ENCODE data around the gene GALNT18.

GALNT18 gene

DNA sequence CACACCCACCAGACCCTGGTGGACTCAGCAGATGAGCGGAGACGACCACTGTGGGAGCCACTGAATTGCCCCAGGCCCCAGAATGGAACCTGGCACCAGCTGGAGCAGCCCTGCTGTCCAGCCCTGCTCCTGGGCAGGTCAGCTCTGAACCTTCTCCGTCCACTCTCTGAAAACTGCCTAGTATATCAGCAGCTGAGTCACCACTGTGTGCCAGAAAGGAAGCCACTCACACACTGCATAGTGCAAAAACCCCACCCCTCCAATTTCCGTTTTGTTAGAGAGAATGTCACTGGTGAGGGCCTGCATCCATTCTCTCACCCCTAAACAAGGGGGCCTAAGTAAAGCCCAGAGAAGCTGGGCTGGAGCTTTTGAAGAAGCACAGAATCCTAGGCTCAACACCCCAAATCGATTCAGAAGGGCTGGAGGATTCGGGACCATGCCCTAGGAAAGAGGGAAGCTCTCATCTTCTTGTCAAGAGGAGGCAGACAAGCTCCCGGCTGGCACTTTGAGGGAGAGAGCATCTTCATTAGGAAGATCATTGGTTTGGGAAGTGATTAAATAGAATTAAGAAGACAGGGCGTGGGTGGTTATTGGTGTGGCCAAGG is 44.5 kb downstream of the GALNT18 start:
- H3K27ac ChIP-seq = no peak overlapping the region
- TF ChIP-seq, protein P1, sequence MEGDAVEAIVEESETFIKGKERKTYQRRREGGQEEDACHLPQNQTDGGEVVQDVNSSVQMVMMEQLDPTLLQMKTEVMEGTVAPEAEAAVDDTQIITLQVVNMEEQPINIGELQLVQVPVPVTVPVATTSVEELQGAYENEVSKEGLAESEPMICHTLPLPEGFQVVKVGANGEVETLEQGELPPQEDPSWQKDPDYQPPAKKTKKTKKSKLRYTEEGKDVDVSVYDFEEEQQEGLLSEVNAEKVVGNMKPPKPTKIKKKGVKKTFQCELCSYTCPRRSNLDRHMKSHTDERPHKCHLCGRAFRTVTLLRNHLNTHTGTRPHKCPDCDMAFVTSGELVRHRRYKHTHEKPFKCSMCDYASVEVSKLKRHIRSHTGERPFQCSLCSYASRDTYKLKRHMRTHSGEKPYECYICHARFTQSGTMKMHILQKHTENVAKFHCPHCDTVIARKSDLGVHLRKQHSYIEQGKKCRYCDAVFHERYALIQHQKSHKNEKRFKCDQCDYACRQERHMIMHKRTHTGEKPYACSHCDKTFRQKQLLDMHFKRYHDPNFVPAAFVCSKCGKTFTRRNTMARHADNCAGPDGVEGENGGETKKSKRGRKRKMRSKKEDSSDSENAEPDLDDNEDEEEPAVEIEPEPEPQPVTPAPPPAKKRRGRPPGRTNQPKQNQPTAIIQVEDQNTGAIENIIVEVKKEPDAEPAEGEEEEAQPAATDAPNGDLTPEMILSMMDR (conservative IDR thresholded peaks at IDR 0.05) = no peak
- no peak for TF ChIP-seq ZFX (IDR thresholded peaks at IDR 0.05)

DNA sequence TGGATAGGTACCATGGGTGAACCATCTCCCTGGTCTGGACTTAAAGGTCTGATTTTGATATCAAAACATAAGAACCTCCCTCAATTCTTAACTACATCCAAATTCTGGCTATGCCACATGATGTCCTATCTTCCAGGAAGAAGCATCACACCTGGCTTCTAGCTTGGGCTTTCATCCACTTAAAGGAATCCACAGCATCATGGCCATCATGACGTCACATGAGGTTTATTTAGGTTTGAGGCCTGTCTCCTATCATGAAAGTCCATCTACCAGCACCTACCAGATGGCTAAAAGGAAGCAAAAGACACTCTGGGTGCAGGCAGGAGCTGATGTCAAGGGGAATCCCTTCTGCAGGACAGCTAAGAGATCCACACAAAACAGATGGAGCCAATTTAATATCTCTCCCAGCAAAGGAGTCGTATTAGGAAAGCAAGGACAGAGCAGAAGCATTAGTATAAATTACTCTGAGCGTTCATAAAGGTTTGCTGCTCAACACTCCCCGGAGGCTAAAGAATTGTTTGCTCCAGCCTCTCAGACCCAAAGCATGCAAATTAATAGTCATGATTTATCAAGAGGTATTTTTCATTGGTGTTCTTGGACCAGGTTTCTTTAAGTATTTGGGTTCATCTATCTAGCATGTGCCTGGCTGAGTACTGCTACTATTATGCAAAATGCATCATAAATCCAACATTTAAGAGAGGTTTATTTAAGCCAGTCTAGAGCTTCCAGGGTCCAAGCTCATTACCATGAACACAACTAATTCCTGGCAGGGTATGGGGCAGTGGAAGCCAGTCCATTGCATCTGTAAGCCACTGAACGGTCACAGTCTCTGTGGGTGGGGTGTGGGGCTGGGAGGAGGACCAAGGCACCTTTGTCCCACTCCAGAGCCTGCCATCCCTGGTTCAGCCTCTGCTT is 47.2 kb downstream of the GALNT18 start:
- H3K27ac ChIP-seq = no peak overlapping the region
- no peak for TF ChIP-seq ZFX (IDR thresholded peaks at IDR 0.05)
- TF ChIP-seq, protein P1 (conservative IDR thresholded peaks at IDR 0.05) = no peak

DNA sequence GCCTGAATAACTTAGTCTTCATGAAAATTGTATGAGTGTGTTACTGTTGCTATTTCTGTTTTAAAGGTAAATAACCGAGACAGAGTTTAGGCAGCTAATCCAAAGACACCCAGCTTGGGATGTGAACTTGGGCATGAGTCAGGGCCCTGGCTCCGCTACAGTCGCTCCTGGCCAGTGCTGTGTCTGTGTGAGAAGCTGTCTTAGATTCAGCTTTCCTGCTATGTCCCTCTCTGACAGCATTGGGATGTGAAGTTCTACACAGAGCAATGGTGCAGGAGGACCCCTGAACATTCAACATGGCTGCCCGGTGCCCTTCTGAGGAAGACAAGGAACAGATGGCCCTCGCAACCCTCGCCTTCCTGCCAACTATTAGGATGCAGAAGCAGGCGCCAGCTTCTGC is 49.4 kb downstream of the GALNT18 start:
- no peak overlapping the region for H3K27ac ChIP-seq
- no peak for TF ChIP-seq ZFX (IDR thresholded peaks at IDR 0.05)
- TF ChIP-seq, protein P1 (conservative IDR thresholded peaks at IDR 0.05) = no peak

DNA sequence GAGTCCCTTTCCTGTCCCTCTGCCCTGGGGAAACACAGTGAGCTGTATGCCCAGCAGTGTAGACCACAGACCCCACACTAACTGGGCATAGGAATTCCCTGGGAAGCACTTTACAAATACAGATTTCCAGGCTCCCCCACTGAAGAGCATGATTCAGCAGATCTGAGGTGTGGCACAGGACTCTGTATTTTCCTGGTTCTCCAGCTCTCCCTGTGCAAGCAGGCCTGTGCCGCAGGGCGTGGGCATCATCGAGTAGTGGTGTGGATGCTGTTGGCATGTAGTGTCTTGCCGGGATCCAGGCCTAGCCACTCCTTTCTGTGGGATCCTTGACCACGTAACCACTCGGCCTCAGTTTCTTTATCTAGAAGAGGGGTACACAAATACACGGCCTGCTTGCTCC is 49.9 kb downstream of the GALNT18 start:
- H3K27ac ChIP-seq = no peak overlapping the region
- TF ChIP-seq, protein P1 (conservative IDR thresholded peaks at IDR 0.05) = no peak
- TF ChIP-seq ZFX (IDR thresholded peaks at IDR 0.05) = no peak

DNA sequence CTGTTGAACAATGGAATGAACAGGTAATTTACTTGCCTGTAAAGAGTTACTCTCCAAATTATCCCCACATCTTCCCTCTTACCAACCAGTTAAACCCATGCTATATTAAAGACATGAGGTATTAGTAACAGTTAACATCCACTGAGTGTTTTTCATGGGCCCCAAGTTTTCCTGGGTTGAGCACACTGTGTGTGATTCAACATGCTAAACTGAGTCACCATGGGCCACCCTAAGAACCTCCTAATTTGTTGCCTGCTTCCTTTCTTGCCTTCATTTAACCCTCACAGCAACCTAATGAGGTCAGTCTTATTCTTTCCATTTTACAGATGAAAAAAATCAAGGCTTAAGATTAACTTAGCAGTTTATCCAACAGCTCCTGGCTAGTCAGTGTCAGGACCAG is 51.0 kb downstream of the GALNT18 start:
- TF ChIP-seq, protein P1 (conservative IDR thresholded peaks at IDR 0.05) = no peak
- TF ChIP-seq ZFX (IDR thresholded peaks at IDR 0.05) = no peak
- H3K27ac ChIP-seq = no peak overlapping the region; the same call in 1 of the 2 replicates

DNA sequence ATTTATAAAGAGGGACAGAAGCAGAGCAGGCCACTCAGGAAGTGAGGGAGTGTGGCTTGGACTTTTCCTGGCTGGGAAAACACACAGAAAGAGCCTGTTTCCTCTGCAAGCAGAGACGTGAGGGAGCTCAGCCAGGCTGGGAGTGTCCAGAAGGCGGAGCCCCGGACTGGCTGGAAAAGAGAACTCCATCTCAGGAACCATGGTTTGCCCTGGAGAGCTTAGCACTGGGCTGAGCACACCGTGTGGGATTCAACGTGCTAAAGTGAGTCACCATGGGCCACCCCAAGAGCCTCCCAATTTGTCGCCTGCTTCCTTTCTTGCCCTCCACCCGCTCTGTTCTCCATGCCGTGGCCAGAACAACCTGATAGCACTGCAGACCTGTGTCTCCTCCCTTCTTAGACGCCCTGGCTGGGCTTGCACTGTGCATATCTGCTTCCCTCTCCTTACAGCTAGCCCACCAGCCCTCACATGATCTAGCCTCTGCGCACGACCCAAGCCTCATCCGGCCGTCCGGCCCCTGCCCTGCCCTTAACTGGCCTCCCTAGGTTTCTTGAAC is 51.8 kb downstream of the GALNT18 start:
- TF ChIP-seq ZFX (IDR thresholded peaks at IDR 0.05) = no peak
- TF ChIP-seq, protein P1 (conservative IDR thresholded peaks at IDR 0.05) = no peak
- H3K27ac ChIP-seq = peak overlapping the region; percentile 16
